BJ (cell line): Measurements from ENCODE around the gene FCHSD2. TPM values are rescaled to one million over a fixed set of nuclear protein-coding genes. Genes with fewer than 3 reads are reported as not detected.

Experiments used
- CTCF ChIA-PET: fragments of 350-600 bp; formaldehyde crosslinking; extraction: SDS; loops from one replicate; lab custom pipeline; 2021; ENCODE audit warnings: antibody characterized with exemption, inconsistent platforms; lab: Yijun Ruan, JAX
- POLR2A ChIA-PET: fragments of 300-600 bp; sonication (Branson Sonifier 250); formaldehyde crosslinking; extraction: SDS; loops from one replicate; lab custom pipeline; 2021; ENCODE audit warnings: antibody characterized with exemption; lab: Charles Lee
- DNase-seq: peaks from one replicate; pipeline ENCODE4 v3.0.0-alpha.2; 2011; ENCODE audit warnings: low read depth
- H3K27me3 ChIP-seq: 2 replicates; pipeline ENCODE4 v1.6.0; 2011; ENCODE audit warnings: low read length; ENCODE audit not compliant: control insufficient read depth, insufficient read depth
- H3K36me3 ChIP-seq: 2 replicates; pipeline ENCODE4 v1.5.1; 2011; ENCODE audit warnings: low read length; ENCODE audit not compliant: control insufficient read depth, insufficient read depth
- H3K4me3 ChIP-seq: 2 replicates; pipeline ENCODE4 v1.5.1; 2011; ENCODE audit warnings: low read depth, mild to moderate bottlenecking, control low read depth, low read length
- CTCF ChIP-seq: IDR thresholded peaks from 2 replicates; pipeline ENCODE4 v1.5.1; 2011; ENCODE audit warnings: low read depth, mild to moderate bottlenecking, control low read depth, inconsistent platforms, low read length, moderate library complexity; ENCODE audit not compliant: insufficient read depth
- polyA plus RNA-seq: library from polyadenylated mRNA; depleted of rRNA; stranded (reverse); fragments of >200 nt; gene quantifications from 2 replicates; pipeline ENCODE4 v1.2.3, GENCODE V29; 2011

FCHSD2 gene
- polyA plus RNA-seq, 1 experiment, result 24.9 TPM

GRCh38 chr11:73147771-73148681, 5.9 kb upstream of the FCHSD2 start:
- POLR2A ChIA-PET, result interaction anchor here (0.6 kb wide), 1 partner anchor 9 kb away, joined by 5 read pairs; no protein-coding TSS in a partner anchor
- Histone ChIP-seq H3K4me3 (no peak overlapping the region), H3K36me3 (no peaks in the 10 kb centered on the region), H3K27me3 (no peaks in the 10 kb centered on the region)
- TF ChIP-seq CTCF, result no peak
- no peak for DNase-seq
- CTCF ChIA-PET, result interaction anchor here (1.1 to 1.8 kb wide), 3 partner anchors 9 to 316 kb away, joined by 4 to 6 read pairs (median 6); no protein-coding TSS in a partner anchor

GRCh38 chr11:73145986-73146575, 4.0 kb upstream of the FCHSD2 start:
- H3K36me3 ChIP-seq, result no peaks in the 10 kb centered on the region
- no peaks in the 10 kb centered on the region for H3K27me3 ChIP-seq
- ChIA-PET POLR2A (no interaction called here), CTCF (interaction anchor here (0.7 to 3.6 kb wide), 5 partner anchors 11 to 316 kb away, joined by 3 to 18 read pairs (median 3); no protein-coding TSS in a partner anchor)
- H3K4me3 ChIP-seq, result no peak overlapping the region
- TF ChIP-seq CTCF, result no peak
- no peak for DNase-seq

GRCh38 chr11:73143126-73143838, 1.2 kb upstream of the FCHSD2 start:
- POLR2A ChIA-PET, result interaction anchor here (0.6 to 2.1 kb wide), 2 partner anchors 14 to 1212 kb away, joined by 8 to 16 read pairs; no protein-coding TSS in a partner anchor
- TF ChIP-seq CTCF, result no peak
- DNase-seq, result no peak
- Histone ChIP-seq H3K4me3 (peak overlapping the region; percentile 95), H3K27me3 (no peaks in the 10 kb centered on the region), H3K36me3 (no peaks in the 10 kb centered on the region)
- CTCF ChIA-PET, result interaction anchor here (0.7 to 3.6 kb wide), 16 partner anchors 9 to 331 kb away, joined by 3 to 33 read pairs (median 4); no protein-coding TSS in a partner anchor

- H3K36me3 ChIP-seq, result no peaks in the 10 kb centered on the region
- no peak for DNase-seq
- CTCF ChIA-PET, result interaction anchor here (0.7 to 3.4 kb wide), 14 partner anchors 11 to 310 kb away, joined by 3 to 33 read pairs (median 3); no protein-coding TSS in a partner anchor
- H3K4me3 ChIP-seq, result peak overlapping the region; percentile 95
- 0 out of 2 replicates have a peak, but pooled peaks have one; percentile 7 for TF ChIP-seq CTCF
- no peaks in the 10 kb centered on the region for H3K27me3 ChIP-seq
- POLR2A ChIA-PET, result interaction anchor here (2.1 kb wide), 1 partner anchor 16 kb away, joined by 16 read pairs; no protein-coding TSS in a partner anchor
Observed at GRCh38 chr11:73141309-73142127, 600 bp downstream of the FCHSD2 start.
